ENCODE data around the gene MAML3. TPM values are rescaled to one million over a fixed set of nuclear protein-coding genes. Genes with fewer than 3 reads are reported as not detected.

MAML3 gene
- total RNA-seq, 1 donor from 2014 or later: 8.0 TPM

GRCh38 chr4:139984471-139984870, 169.5 kb downstream of the MAML3 start:
- Mint-ChIP-seq H3K36me3 (ENCODE audit: unreplicated experiment) (no peaks in the 10 kb centered on the region), H3K4me3 (ENCODE audit: unreplicated experiment) (no peak overlapping the region), H3K27ac (ENCODE audit: unreplicated experiment) (no peak overlapping the region), H3K9me3 (ENCODE audit: unreplicated experiment) (no peaks in the 10 kb centered on the region), H3K27me3 (ENCODE audit: unreplicated experiment) (no peaks in the 10 kb centered on the region), H3K4me1 (ENCODE audit: unreplicated experiment) (peaks cover 25% of the 10 kb centered on the region)
- no peak for DNase-seq (ENCODE audit: extremely low spot score, unreplicated experiment)
- TF ChIP-seq, protein P1, sequence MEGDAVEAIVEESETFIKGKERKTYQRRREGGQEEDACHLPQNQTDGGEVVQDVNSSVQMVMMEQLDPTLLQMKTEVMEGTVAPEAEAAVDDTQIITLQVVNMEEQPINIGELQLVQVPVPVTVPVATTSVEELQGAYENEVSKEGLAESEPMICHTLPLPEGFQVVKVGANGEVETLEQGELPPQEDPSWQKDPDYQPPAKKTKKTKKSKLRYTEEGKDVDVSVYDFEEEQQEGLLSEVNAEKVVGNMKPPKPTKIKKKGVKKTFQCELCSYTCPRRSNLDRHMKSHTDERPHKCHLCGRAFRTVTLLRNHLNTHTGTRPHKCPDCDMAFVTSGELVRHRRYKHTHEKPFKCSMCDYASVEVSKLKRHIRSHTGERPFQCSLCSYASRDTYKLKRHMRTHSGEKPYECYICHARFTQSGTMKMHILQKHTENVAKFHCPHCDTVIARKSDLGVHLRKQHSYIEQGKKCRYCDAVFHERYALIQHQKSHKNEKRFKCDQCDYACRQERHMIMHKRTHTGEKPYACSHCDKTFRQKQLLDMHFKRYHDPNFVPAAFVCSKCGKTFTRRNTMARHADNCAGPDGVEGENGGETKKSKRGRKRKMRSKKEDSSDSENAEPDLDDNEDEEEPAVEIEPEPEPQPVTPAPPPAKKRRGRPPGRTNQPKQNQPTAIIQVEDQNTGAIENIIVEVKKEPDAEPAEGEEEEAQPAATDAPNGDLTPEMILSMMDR (IDR thresholded peaks at IDR 0.05): no peak

DNA sequence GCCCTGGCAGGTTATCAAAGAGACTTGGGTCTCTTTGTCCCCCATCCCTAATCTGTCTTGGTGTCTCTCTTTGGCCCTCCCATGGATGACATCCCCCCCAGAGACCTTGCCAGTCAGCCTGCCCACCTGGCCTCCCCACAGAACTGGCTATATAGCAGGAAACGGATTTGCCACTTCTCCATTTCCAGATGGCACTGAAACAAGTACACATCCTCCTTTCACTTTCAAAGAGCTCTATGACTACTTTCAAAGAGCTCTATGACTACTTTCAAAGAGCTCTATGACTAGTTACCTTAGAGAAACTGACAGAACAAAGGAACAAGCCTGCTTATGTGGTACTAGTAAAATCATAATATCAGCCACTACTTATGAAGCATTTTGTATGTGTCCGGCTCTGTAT, 175.3 kb downstream of the MAML3 start:
- TF ChIP-seq, protein P1 (IDR thresholded peaks at IDR 0.05): no peak
- H3K4me1 Mint-ChIP-seq (ENCODE audit: unreplicated experiment): peaks cover 32% of the 10 kb centered on the region
- H3K36me3 Mint-ChIP-seq (ENCODE audit: unreplicated experiment): no peaks in the 10 kb centered on the region
- no peak overlapping the region for H3K27ac Mint-ChIP-seq (ENCODE audit: unreplicated experiment)
- no peak for DNase-seq (ENCODE audit: extremely low spot score, unreplicated experiment)
- no peak overlapping the region for H3K4me3 Mint-ChIP-seq (ENCODE audit: unreplicated experiment)
- no peaks in the 10 kb centered on the region for H3K9me3 Mint-ChIP-seq (ENCODE audit: unreplicated experiment)
- no peaks in the 10 kb centered on the region for H3K27me3 Mint-ChIP-seq (ENCODE audit: unreplicated experiment)

DNA sequence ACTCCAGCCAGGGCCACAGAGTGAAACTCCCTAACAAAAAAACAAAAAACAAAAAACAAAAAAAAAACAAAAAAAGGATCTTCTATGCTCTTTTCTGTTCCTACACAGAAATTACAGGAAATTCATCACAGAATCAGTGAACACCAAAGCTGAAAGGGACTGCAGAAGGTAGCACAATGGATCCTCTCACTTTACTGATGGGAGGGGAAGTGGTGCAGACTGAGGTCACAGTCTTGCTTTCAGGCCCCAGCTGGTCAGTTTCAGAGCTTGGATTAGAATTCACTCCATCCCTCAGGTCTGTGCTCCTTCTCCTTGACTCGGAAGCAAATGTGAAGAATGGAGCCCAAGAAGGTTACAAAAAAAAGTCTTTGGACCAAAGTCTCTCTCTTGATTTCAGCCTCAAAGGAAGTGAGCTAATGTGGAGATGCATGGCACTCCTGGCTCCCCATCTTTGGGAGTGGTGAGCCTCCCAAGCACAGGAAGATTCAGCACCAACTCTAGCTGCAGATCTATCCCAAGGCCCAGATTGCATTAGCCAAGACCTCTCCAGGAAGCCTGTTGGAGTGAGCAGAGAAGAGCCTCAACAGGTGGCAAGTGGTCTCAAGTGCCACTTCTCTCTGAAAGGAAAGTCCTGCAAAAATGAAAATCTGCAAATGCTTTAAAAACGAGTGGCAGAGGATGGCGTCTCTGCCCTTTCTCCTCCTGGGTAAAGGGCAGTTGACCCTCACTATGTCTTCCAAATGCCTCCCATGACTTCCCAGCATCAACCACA, 176.0 kb downstream of the MAML3 start:
- Mint-ChIP-seq H3K27ac (ENCODE audit: unreplicated experiment) (no peak overlapping the region), H3K27me3 (ENCODE audit: unreplicated experiment) (no peaks in the 10 kb centered on the region)

GRCh38 chr4:139975830-139976272, 178.1 kb downstream of the MAML3 start:
- H3K4me3 Mint-ChIP-seq (ENCODE audit: unreplicated experiment): no peak overlapping the region
- peaks cover 21% of the 10 kb centered on the region for H3K4me1 Mint-ChIP-seq (ENCODE audit: unreplicated experiment)
- H3K27me3 Mint-ChIP-seq (ENCODE audit: unreplicated experiment): no peaks in the 10 kb centered on the region
- peak overlapping the region; percentile 81 for H3K27ac Mint-ChIP-seq (ENCODE audit: unreplicated experiment)
- H3K9me3 Mint-ChIP-seq (ENCODE audit: unreplicated experiment): no peaks in the 10 kb centered on the region
- H3K36me3 Mint-ChIP-seq (ENCODE audit: unreplicated experiment): no peaks in the 10 kb centered on the region
- TF ChIP-seq, protein P1 (IDR thresholded peaks at IDR 0.05): no peak
- no peak for DNase-seq (ENCODE audit: extremely low spot score, unreplicated experiment)

More for the DNA sequence above, 176.0 kb downstream of the MAML3 start:
- TF ChIP-seq, protein P1 (IDR thresholded peaks at IDR 0.05): no peak
- Mint-ChIP-seq H3K9me3 (ENCODE audit: unreplicated experiment) (no peaks in the 10 kb centered on the region), H3K4me3 (ENCODE audit: unreplicated experiment) (no peak overlapping the region), H3K36me3 (ENCODE audit: unreplicated experiment) (no peaks in the 10 kb centered on the region), H3K4me1 (ENCODE audit: unreplicated experiment) (peaks cover 31% of the 10 kb centered on the region)
- DNase-seq (ENCODE audit: extremely low spot score, unreplicated experiment): no peak

- Mint-ChIP-seq H3K27me3 (ENCODE audit: unreplicated experiment) (no peaks in the 10 kb centered on the region), H3K4me3 (ENCODE audit: unreplicated experiment) (no peak overlapping the region)
Observed at GRCh38 chr4:139973616-139974015, 180.4 kb downstream of the MAML3 start.

More at GRCh38 chr4:139973616-139974015, 180.4 kb downstream of the MAML3 start:
- Mint-ChIP-seq H3K27ac (ENCODE audit: unreplicated experiment) (no peak overlapping the region), H3K36me3 (ENCODE audit: unreplicated experiment) (no peaks in the 10 kb centered on the region), H3K9me3 (ENCODE audit: unreplicated experiment) (no peaks in the 10 kb centered on the region), H3K4me1 (ENCODE audit: unreplicated experiment) (peaks cover 13% of the 10 kb centered on the region)
- DNase-seq (ENCODE audit: extremely low spot score, unreplicated experiment): no peak
- TF ChIP-seq, protein P1 (IDR thresholded peaks at IDR 0.05): no peak
